Choroid plexus epithelial cell (primary cell): Measurements from ENCODE around the gene ARSA.

ENCODE experiments used
- DNase-seq: peaks from one replicate; pipeline ENCODE4 v3.0.0-alpha.2; 2010; ENCODE audit warnings: low read depth
- H3K4me3 ChIP-seq: 2 replicates; pipeline ENCODE4 v1.5.1; 2011; ENCODE audit warnings: low read depth, mild to moderate bottlenecking, control low read depth, low read length, moderate library complexity
- TF ChIP-seq, protein P1 (sequence below): conservative IDR thresholded peaks from 2 replicates; pipeline ENCODE4 v1.5.1; 2011; ENCODE audit warnings: low read depth, mild to moderate bottlenecking, control low read depth, inconsistent platforms, low read length, moderate library complexity

Gene ARSA

DNA sequence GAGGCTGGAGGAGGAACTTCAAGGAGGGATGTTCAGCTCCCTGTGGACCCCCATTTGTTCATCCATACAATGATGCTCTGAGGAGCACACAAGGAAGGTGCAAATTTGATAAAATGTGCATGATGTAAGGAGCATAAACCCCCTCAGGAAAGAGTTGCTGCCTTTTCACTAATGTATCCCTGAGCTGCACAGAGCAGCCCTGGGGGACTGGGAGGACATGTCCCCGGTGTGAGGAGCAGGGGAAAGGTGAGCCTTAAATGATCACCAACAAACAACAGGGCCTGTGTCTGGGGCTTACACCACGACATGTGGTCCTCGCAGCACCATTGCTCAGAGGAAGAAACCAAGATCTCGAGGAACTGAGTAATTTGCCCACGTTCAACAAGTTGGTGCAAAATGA lies 30.9 kb downstream of the ARSA start:
- no peak overlapping the region for H3K4me3 ChIP-seq
- TF ChIP-seq, protein P1, sequence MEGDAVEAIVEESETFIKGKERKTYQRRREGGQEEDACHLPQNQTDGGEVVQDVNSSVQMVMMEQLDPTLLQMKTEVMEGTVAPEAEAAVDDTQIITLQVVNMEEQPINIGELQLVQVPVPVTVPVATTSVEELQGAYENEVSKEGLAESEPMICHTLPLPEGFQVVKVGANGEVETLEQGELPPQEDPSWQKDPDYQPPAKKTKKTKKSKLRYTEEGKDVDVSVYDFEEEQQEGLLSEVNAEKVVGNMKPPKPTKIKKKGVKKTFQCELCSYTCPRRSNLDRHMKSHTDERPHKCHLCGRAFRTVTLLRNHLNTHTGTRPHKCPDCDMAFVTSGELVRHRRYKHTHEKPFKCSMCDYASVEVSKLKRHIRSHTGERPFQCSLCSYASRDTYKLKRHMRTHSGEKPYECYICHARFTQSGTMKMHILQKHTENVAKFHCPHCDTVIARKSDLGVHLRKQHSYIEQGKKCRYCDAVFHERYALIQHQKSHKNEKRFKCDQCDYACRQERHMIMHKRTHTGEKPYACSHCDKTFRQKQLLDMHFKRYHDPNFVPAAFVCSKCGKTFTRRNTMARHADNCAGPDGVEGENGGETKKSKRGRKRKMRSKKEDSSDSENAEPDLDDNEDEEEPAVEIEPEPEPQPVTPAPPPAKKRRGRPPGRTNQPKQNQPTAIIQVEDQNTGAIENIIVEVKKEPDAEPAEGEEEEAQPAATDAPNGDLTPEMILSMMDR = no peak
- no peak for DNase-seq

DNA sequence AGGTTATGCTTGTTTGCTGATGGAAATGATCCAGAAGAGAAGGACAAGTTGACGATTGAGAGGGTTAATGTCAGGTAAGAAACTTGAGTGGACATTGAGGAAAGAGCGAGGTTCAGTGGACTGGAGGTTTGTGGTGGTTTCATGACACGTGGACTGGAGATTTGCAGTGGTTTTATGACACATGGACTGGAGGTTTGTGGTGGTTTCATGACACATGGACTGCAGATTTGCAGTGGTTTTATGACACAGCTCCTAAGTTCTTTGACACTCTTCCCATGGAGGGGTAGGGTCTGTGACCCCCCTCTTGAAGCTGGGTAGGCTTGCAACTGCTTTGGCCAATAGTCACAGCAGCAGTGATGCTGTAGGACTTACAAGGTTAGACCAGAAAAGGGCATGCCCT lies 32.8 kb downstream of the ARSA start:
- TF ChIP-seq, protein P1 = no peak
- DNase-seq = no peak
- no peak overlapping the region for H3K4me3 ChIP-seq

DNA sequence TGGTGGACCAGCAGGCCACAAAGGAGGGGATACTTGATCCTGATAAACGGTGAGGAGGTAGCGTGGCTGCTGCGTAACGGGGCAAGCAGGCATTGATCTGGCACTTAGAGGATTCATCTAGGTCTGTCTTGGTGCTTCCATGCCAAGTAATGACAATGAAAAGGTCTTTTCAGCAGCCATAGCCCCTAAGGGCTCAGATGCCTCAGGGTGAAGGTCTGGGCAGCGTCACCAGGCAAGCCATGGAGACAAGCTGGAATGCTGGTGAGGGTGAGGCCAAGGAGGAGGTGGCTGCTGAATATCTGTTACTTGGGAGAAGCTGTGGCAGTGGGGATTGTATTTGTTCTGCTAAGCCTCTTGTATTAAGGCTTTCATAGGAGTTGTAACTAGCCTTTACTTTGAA lies 40.5 kb downstream of the ARSA start:
- no peak overlapping the region for H3K4me3 ChIP-seq
- TF ChIP-seq, protein P1 = no peak
- no peak for DNase-seq

DNA sequence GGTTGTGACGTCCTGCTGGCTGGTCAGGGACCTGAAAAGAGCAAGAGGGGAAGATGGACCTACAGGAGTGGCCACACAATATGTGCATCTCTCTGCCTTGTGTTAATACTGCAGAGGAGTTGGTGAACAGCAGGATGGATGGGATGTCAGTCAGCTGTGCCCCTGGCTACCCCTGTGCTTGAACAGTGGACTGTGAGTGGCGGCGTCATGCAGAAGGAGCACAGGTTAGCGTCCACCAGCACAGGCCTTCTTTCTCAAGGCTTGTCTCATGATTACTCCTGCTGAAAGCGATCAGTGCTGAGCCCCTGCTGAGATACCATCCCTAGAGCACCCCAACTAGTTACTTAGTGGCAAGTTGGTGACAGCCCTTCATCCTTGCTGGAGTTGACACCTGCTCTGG lies 41.5 kb downstream of the ARSA start:
- no peak overlapping the region for H3K4me3 ChIP-seq
- TF ChIP-seq, protein P1 = no peak
- no peak for DNase-seq

DNA sequence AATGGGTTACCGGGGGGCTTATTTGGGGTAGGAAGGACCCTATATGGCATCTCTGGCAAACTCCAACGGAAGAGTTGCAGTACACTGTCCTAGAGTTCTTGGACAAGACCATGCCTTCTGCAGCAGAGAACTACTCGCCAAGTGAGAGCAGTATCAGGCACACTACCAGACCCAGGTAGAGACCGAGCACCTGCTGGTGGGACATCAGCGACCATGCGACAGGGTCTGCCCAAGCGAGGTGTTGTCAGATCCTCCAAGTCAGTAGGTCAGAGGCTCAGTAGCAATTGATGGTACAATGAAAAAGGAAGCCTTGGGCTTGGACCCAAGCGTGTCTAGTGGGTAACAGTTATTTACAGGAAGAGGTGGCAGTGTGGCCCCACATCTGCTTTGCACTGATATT lies 42.2 kb downstream of the ARSA start:
- no peak overlapping the region for H3K4me3 ChIP-seq
- TF ChIP-seq, protein P1 = no peak
- DNase-seq = no peak

DNA sequence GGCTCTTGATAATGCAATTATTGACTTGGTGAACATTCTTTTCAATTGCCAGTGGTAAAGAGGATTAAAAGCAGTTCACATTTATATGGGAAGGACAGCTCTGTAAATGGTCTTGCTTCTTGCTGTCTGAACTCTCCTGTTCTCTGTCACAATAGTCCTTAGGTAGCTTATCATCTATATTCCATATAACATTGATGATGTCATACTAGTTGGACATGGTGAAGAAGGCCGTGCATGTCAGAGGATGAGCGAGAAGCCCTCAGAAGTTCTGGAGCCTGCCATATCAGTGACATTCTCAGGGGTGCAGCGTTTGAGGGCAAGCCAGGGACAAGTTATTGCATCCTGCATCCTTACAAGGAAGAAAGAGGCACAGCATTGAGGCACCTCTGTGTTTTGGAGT lies 42.7 kb downstream of the ARSA start:
- TF ChIP-seq, protein P1 = no peak
- DNase-seq = no peak
- no peak overlapping the region for H3K4me3 ChIP-seq

DNA sequence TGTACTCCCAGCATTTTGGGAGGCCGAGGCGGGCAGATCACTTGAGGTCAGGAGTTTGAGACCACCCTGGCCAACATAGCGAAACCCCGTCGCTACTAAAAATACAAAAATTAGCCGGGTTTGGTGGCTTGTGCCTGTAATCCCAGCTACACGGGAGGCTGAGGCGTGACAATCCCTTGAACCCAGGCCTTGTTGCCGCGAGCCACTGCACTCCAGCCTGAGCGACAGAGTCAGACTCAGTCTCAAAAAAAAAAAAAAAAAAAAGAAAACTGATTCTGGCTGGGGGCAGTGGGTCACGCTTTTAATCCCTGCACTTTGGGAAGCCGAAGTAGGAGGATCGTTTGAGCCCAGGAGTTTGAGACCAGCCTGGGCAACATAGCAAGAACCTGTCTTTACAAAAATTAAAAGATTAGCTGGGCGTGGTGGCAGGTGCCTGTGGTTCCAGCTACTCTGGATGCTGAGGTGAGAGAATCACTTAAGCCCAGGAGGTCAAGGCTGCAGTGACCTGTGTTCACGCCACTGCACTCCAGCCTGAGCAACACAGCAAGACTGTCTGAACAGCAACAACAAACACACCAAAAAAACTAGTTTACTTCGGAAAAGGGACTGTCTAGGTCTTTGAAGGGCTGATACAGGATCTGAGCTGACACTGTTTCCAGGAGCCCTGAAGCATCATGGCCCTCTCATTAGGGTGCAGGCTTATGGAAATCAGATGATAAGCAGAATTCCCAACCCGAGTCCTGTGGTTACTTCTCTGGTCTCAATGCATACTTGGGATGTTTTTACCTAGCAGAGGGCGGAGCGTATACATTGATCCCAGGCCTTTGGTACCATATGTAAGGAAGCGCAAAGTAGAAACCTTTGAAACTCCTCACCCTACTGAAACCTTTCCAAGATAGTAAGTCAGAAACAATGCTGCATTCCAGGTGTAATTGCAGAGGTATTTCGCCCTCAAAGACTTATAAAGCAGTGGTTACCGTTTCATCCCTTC lies 43.6 kb downstream of the ARSA start:
- TF ChIP-seq, protein P1 = no peak
- no peak overlapping the region for H3K4me3 ChIP-seq
- DNase-seq = no peak
